H9 (cell line): ENCODE measurements around the gene TBL1Y. TPM values are rescaled to one million over a fixed set of nuclear protein-coding genes. Genes with fewer than 3 reads are reported as not detected.

Experiments
- DNase-seq: peaks from one replicate; pipeline ENCODE4 v3.0.0-alpha.2; 2017
- H2AFZ ChIP-seq: one replicate; pipeline ENCODE4 v1.6.1; 2013; ENCODE audit warnings: mild to moderate bottlenecking, low read length, control low read depth, moderate library complexity
- H2AK5ac ChIP-seq: 2 replicates; pipeline ENCODE4 v1.6.1; 2013; ENCODE audit warnings: low read length, control low read depth, mixed read lengths; ENCODE audit not compliant: insufficient read length
- H2BK120ac ChIP-seq: one replicate; pipeline ENCODE4 v1.6.1; 2013; ENCODE audit warnings: low read depth, mild to moderate bottlenecking, low read length, control low read depth, inconsistent platforms; ENCODE audit not compliant: poor library complexity, severe bottlenecking
- H2BK12ac ChIP-seq: 2 replicates; pipeline ENCODE4 v1.6.1; 2013; ENCODE audit warnings: low read length, control low read depth, mixed read lengths, low read depth; ENCODE audit not compliant: insufficient read length
- H2BK15ac ChIP-seq: 2 replicates; pipeline ENCODE4 v1.6.1; 2013; ENCODE audit warnings: low read depth, low read length, control low read depth
- H2BK20ac ChIP-seq: one replicate; pipeline ENCODE4 v1.6.1; 2013; ENCODE audit warnings: low read depth, mild to moderate bottlenecking, low read length, control low read depth, inconsistent platforms; ENCODE audit not compliant: poor library complexity, severe bottlenecking
- H2BK5ac ChIP-seq: 2 replicates; pipeline ENCODE4 v1.6.1; 2013; ENCODE audit warnings: low read length, control low read depth, mixed read lengths; ENCODE audit not compliant: insufficient read length
- H3K14ac ChIP-seq: 2 replicates; pipeline ENCODE4 v1.6.1; 2013; ENCODE audit warnings: low read length, control low read depth; ENCODE audit not compliant: insufficient read depth
- H3K18ac ChIP-seq: 2 replicates; pipeline ENCODE4 v1.6.1; 2013; ENCODE audit warnings: low read depth, mild to moderate bottlenecking, mixed read lengths, low read length, control low read depth; ENCODE audit not compliant: insufficient read length
- H3K23ac ChIP-seq: 2 replicates; pipeline ENCODE4 v1.6.1; 2013; ENCODE audit warnings: low read length, control low read depth, mixed read lengths, low read depth; ENCODE audit not compliant: insufficient read length
- H3K23me2 ChIP-seq: 2 replicates; pipeline ENCODE4 v1.6.1; 2013; ENCODE audit warnings: low read depth, mild to moderate bottlenecking, mixed read lengths, low read length, control low read depth; ENCODE audit not compliant: insufficient read length, poor library complexity, severe bottlenecking
- H3K27ac ChIP-seq: 2 replicates; pipeline ENCODE4 v1.5.1; 2013; ENCODE audit warnings: low read length, control low read depth, mixed read lengths, low read depth; ENCODE audit not compliant: insufficient read length
- H3K27me3 ChIP-seq: 2 replicates; pipeline ENCODE4 v1.6.1; 2013; ENCODE audit warnings: low read length, control low read depth, inconsistent platforms; ENCODE audit not compliant: insufficient read depth
- H3K4ac ChIP-seq: 2 replicates; pipeline ENCODE4 v1.6.1; 2013; ENCODE audit warnings: low read depth, mild to moderate bottlenecking, control low read depth, inconsistent platforms, low read length, moderate library complexity
- H3K4me1 ChIP-seq: 2 replicates; pipeline ENCODE4 v1.6.1; 2013; ENCODE audit warnings: low read length, control low read depth, inconsistent platforms; ENCODE audit not compliant: insufficient read depth
- H3K4me2 ChIP-seq: 2 replicates; pipeline ENCODE4 v1.6.1; 2013; ENCODE audit warnings: low read length, control low read depth, mixed read lengths; ENCODE audit not compliant: insufficient read length, insufficient read depth
- H3K56ac ChIP-seq: 2 replicates; pipeline ENCODE4 v1.6.1; 2013; ENCODE audit warnings: low read depth, mild to moderate bottlenecking, mixed read lengths, low read length, control low read depth; ENCODE audit not compliant: insufficient read length
- H3K79me1 ChIP-seq: 2 replicates; pipeline ENCODE4 v1.6.1; 2013; ENCODE audit warnings: low read depth, mild to moderate bottlenecking, moderate library complexity, low read length, control low read depth, inconsistent platforms; ENCODE audit not compliant: insufficient read depth, poor library complexity, severe bottlenecking
- H3K79me2 ChIP-seq: 2 replicates; pipeline ENCODE4 v1.6.1; 2013; ENCODE audit warnings: low read length, control low read depth, inconsistent platforms; ENCODE audit not compliant: insufficient read depth
- H3K9ac ChIP-seq: 2 replicates; pipeline ENCODE4 v1.6.1; 2013; ENCODE audit warnings: low read length, control low read depth, mixed read lengths; ENCODE audit not compliant: insufficient read length; ENCODE audit errors: extremely low read depth
- H3K9me3 ChIP-seq: one replicate; pipeline ENCODE4 v1.6.1; 2013; ENCODE audit warnings: low read depth, low read length, inconsistent platforms; ENCODE audit not compliant: control insufficient read depth
- H3T11ph ChIP-seq: one replicate; pipeline ENCODE4 v1.6.1; 2013; ENCODE audit warnings: mild to moderate bottlenecking, low read length, control low read depth, inconsistent platforms
- H4K20me1 ChIP-seq: one replicate; pipeline ENCODE4 v1.6.1; 2013; ENCODE audit not compliant: control insufficient read depth, insufficient read length, insufficient read depth
- H4K5ac ChIP-seq: 2 replicates; pipeline ENCODE4 v1.6.1; 2013; ENCODE audit warnings: low read depth, mild to moderate bottlenecking, mixed read lengths, low read length, control low read depth; ENCODE audit not compliant: insufficient read length
- H4K8ac ChIP-seq: replicated peaks from 2 replicates; pipeline ENCODE4 v1.6.1; 2013; ENCODE audit warnings: low read length, control low read depth, mixed read lengths, low read depth; ENCODE audit not compliant: insufficient read length
- H4K91ac ChIP-seq: 2 replicates; pipeline ENCODE4 v1.6.1; 2013; ENCODE audit warnings: low read depth, mild to moderate bottlenecking, moderate library complexity, mixed read lengths, low read length, control low read depth; ENCODE audit not compliant: insufficient read length
- H3K27ac Mint-ChIP-seq, 3 experiments: 2 replicates in 2 of 3; 3 replicates in 1 of 3; pipeline ENCODE4 v1.8.0; 2020 to 2021; ENCODE audit warnings: mixed read lengths in 3 of 3, mild to moderate bottlenecking in 1 of 3, moderate library complexity in 1 of 3
- H3K27me3 Mint-ChIP-seq: 2 replicates; pipeline ENCODE4 v1.8.0; 2021; ENCODE audit warnings: low read depth, mild to moderate bottlenecking, moderate library complexity, mixed read lengths
- H3K36me3 Mint-ChIP-seq, 3 experiments: 2 replicates in 2 of 3; 3 replicates in 1 of 3; pipeline ENCODE4 v1.8.0; 2020 to 2021; ENCODE audit warnings: low read depth in 3 of 3, mixed read lengths in 3 of 3; ENCODE audit not compliant: insufficient read depth in 1 of 3
- H3K4me1 Mint-ChIP-seq, 2 experiments: 2 replicates each; pipeline ENCODE4 v1.8.0; 2020; ENCODE audit warnings: mixed read lengths in 2 of 2
- H3K4me3 Mint-ChIP-seq, 2 experiments: 2 replicates in 1 of 2; 3 replicates in 1 of 2; pipeline ENCODE4 v1.8.0; 2020 to 2021; ENCODE audit warnings: mild to moderate bottlenecking in 2 of 2, mixed read lengths in 2 of 2, moderate library complexity in 1 of 2
- H3K9me3 Mint-ChIP-seq, 2 experiments: 2 replicates in 1 of 2; 3 replicates in 1 of 2; pipeline ENCODE4 v1.8.0; 2020; ENCODE audit warnings: mild to moderate bottlenecking in 2 of 2, mixed read lengths in 2 of 2, moderate library complexity in 1 of 2
- WGBS: extraction: QIAGEN DNeasy Blood & Tissue Kit; methylation state at CpG from one replicate; pipeline ENCODE4 v1.1.7; 2013; ENCODE audit warnings: missing lambda C conversion rate, low lambda C conversion rate, mixed read lengths; ENCODE audit not compliant: insufficient read length; ENCODE audit errors: extremely low coverage; 5-methylcytosine and 5-hydroxymethylcytosine counted together
- total RNA-seq: library from RNA; stranded (reverse); gene quantifications from 2 replicates; pipeline ENCODE4 v1.2.1, GENCODE V29; 2021
- TF ChIP-seq, protein P1 (sequence below): fragments of 200-600 bp; sonication (generic); conservative IDR thresholded peaks from 3 replicates; pipeline ENCODE4 v1.8.0; 2021; ENCODE audit warnings: antibody characterized with exemption, mild to moderate bottlenecking

Gene TBL1Y
- total RNA-seq, 1 experiment from 2014 or later = not detected

- Histone ChIP-seq H3K56ac (no peak overlapping the region), H2BK5ac (no peak overlapping the region), H3K4ac (no peak overlapping the region), H4K8ac (no peak overlapping the region), H3K79me2 (no peaks in the 10 kb centered on the region), H3K27me3 (no peaks in the 10 kb centered on the region), H3K9ac (no peak overlapping the region), H4K5ac (no peak overlapping the region), H4K91ac (no peak overlapping the region), H2BK120ac (no peak overlapping the region), H3K18ac (no peak overlapping the region), H3K23ac (no peak overlapping the region), H3K4me2 (no peak overlapping the region), H2BK15ac (no peak overlapping the region), H3K27ac (no peak overlapping the region), H3K23me2 (no peaks in the 10 kb centered on the region), H3K9me3 (no peaks in the 10 kb centered on the region), H2AFZ (no peak overlapping the region), H3K14ac (no peak overlapping the region), H3T11ph (no peak overlapping the region), H3K79me1 (no peaks in the 10 kb centered on the region), H2BK20ac (no peak overlapping the region), H2BK12ac (no peak overlapping the region), H2AK5ac (no peak overlapping the region), H4K20me1 (no peaks in the 10 kb centered on the region), H3K4me1 (no peaks in the 10 kb centered on the region)
- TF ChIP-seq, protein P1, sequence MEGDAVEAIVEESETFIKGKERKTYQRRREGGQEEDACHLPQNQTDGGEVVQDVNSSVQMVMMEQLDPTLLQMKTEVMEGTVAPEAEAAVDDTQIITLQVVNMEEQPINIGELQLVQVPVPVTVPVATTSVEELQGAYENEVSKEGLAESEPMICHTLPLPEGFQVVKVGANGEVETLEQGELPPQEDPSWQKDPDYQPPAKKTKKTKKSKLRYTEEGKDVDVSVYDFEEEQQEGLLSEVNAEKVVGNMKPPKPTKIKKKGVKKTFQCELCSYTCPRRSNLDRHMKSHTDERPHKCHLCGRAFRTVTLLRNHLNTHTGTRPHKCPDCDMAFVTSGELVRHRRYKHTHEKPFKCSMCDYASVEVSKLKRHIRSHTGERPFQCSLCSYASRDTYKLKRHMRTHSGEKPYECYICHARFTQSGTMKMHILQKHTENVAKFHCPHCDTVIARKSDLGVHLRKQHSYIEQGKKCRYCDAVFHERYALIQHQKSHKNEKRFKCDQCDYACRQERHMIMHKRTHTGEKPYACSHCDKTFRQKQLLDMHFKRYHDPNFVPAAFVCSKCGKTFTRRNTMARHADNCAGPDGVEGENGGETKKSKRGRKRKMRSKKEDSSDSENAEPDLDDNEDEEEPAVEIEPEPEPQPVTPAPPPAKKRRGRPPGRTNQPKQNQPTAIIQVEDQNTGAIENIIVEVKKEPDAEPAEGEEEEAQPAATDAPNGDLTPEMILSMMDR = no peak
- no CpG with 5 or more reads among the region's 3 CpGs for WGBS
- Mint-ChIP-seq H3K9me3 (no peaks in the 10 kb centered on the region), H3K4me1 (no peaks in the 10 kb centered on the region), H3K36me3 (no peaks in the 10 kb centered on the region), H3K27me3 (no peaks in the 10 kb centered on the region), H3K4me3 (no peak overlapping the region), H3K27ac (no peak overlapping the region)
- no peak for DNase-seq
Observed at GRCh38 chrY:7110086-7110485, 199.6 kb downstream of the TBL1Y start.
